Measurements from ENCODE around the gene LDLRAD4.

LDLRAD4 gene

GRCh38 chr18:13491138-13491537, 272.6 kb downstream of the LDLRAD4 start:
- Histone ChIP-seq H2BK15ac (ENCODE audit: low read length) (no peak overlapping the region), H3K4me3 (ENCODE audit: low read length in 2 of 2) (no peak overlapping the region), H3K4me1 (ENCODE audit: control insufficient read depth in 2 of 2, insufficient read depth in 1 of 2, low read depth in 1 of 2, low read length in 2 of 2) (no peaks in the 10 kb centered on the region), H4K91ac (ENCODE audit: low read depth, low read length, poor library complexity) (no peak overlapping the region), H3K4ac (ENCODE audit: low read length) (no peak overlapping the region), H2BK120ac (ENCODE audit: low read depth, low read length) (no peak overlapping the region), H3K36me3 (replicated peaks in 1 of 2; ENCODE audit: control insufficient read depth in 2 of 2, insufficient read depth in 2 of 2, low read length in 2 of 2) (no peaks in the 10 kb centered on the region), H3K23ac (ENCODE audit: low read depth, low read length, poor library complexity) (no peak overlapping the region), H3K9ac (ENCODE audit: low read depth, low read length, poor library complexity) (no peak overlapping the region), H3K27ac (replicated peaks; ENCODE audit: low read length) (no peak overlapping the region), H4K8ac (ENCODE audit: low read depth, low read length) (no peak overlapping the region), H2BK12ac (ENCODE audit: low read length) (no peak overlapping the region), H2AK5ac (ENCODE audit: low read depth, low read length) (no peak overlapping the region), H2BK5ac (ENCODE audit: low read length) (no peak overlapping the region), H3K18ac (ENCODE audit: low read length) (peak overlapping the region; percentile 58), H3K4me2 (ENCODE audit: insufficient read depth, low read length, poor library complexity, severe bottlenecking) (no peak overlapping the region), H3K79me1 (ENCODE audit: low read depth, low read length) (no peaks in the 10 kb centered on the region), H3K27me3 (ENCODE audit: control insufficient read depth in 3 of 3, insufficient read depth in 3 of 3, low read depth in 1 of 3, low read length in 3 of 3) (no peaks in the 10 kb centered on the region), H2AFZ (ENCODE audit: low read length) (no peak overlapping the region), H3K14ac (ENCODE audit: low read length) (no peak overlapping the region), H3K9me3 (replicated peaks in 1 of 2; ENCODE audit: control insufficient read depth in 2 of 2, insufficient read depth in 1 of 2, low read depth in 1 of 2, low read length in 2 of 2) (no peaks in the 10 kb centered on the region)
- no CpG with 5 or more reads among the region's 10 CpGs for WGBS, 2 donors (ENCODE audit: extremely low coverage in 2 of 2, insufficient read length in 2 of 2, insufficient replicate concordance in 1 of 2)
- no peak for DNase-seq (ENCODE audit: low spot score)

DNA sequence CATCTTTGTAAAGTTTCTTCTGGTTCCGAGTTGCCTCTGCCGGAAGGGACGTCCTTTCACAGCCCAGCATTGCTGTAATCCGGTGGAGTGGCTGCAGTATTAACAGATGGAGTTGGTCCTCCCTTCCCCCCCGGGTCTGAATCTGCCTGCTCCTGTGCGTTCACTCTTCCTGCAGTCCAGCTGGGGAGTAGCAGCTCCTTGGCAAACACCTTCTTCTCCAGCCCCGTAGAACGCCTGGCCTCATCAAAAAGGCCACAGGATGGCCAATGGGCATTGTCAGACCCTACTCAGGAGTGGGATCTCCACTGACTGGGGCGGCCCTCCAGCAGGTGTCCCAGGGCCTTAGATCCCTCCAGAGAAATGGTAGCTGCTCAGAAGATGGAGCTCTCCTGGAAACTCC, 273.8 kb downstream of the LDLRAD4 start:
- H2AK5ac ChIP-seq (ENCODE audit: low read depth, low read length): no peak overlapping the region
- H3K9me3 ChIP-seq (replicated peaks in 1 of 2; ENCODE audit: control insufficient read depth in 2 of 2, insufficient read depth in 1 of 2, low read depth in 1 of 2, low read length in 2 of 2): no peaks in the 10 kb centered on the region
- H2BK12ac ChIP-seq (ENCODE audit: low read length): no peak overlapping the region
- H3K9ac ChIP-seq (ENCODE audit: low read depth, low read length, poor library complexity): no peak overlapping the region
- H3K4me2 ChIP-seq (ENCODE audit: insufficient read depth, low read length, poor library complexity, severe bottlenecking): no peak overlapping the region
- H3K27me3 ChIP-seq (ENCODE audit: control insufficient read depth in 3 of 3, insufficient read depth in 3 of 3, low read depth in 1 of 3, low read length in 3 of 3): no peaks in the 10 kb centered on the region
- H3K79me1 ChIP-seq (ENCODE audit: low read depth, low read length): no peaks in the 10 kb centered on the region
- H3K36me3 ChIP-seq (replicated peaks in 1 of 2; ENCODE audit: control insufficient read depth in 2 of 2, insufficient read depth in 2 of 2, low read length in 2 of 2): no peaks in the 10 kb centered on the region
- no peak overlapping the region for H2AFZ ChIP-seq (ENCODE audit: low read length)
- H3K27ac ChIP-seq (replicated peaks; ENCODE audit: low read length): no peak overlapping the region
- H3K18ac ChIP-seq (ENCODE audit: low read length): no peak overlapping the region
- H3K4me1 ChIP-seq (ENCODE audit: control insufficient read depth in 2 of 2, insufficient read depth in 1 of 2, low read depth in 1 of 2, low read length in 2 of 2): no peaks in the 10 kb centered on the region
- no CpG with 5 or more reads among the region's 9 CpGs for WGBS, 2 donors (ENCODE audit: extremely low coverage in 2 of 2, insufficient read length in 2 of 2, insufficient replicate concordance in 1 of 2)
- no peak overlapping the region for H2BK15ac ChIP-seq (ENCODE audit: low read length)
- no peak overlapping the region for H3K14ac ChIP-seq (ENCODE audit: low read length)
- no peak overlapping the region for H3K23ac ChIP-seq (ENCODE audit: low read depth, low read length, poor library complexity)
- no peak overlapping the region for H3K4me3 ChIP-seq (ENCODE audit: low read length in 2 of 2)
- DNase-seq (ENCODE audit: low spot score): no peak
- no peak overlapping the region for H3K4ac ChIP-seq (ENCODE audit: low read length)
- H4K8ac ChIP-seq (ENCODE audit: low read depth, low read length): no peak overlapping the region
- H2BK5ac ChIP-seq (ENCODE audit: low read length): no peak overlapping the region
- no peak overlapping the region for H2BK120ac ChIP-seq (ENCODE audit: low read depth, low read length)
- H4K91ac ChIP-seq (ENCODE audit: low read depth, low read length, poor library complexity): no peak overlapping the region

GRCh38 chr18:13493079-13493478, 274.5 kb downstream of the LDLRAD4 start:
- no peak overlapping the region for H3K4ac ChIP-seq (ENCODE audit: low read length)
- no CpG with 5 or more reads among the region's 1 CpG for WGBS, 2 donors (ENCODE audit: extremely low coverage in 2 of 2, insufficient read length in 2 of 2, insufficient replicate concordance in 1 of 2)

DNA sequence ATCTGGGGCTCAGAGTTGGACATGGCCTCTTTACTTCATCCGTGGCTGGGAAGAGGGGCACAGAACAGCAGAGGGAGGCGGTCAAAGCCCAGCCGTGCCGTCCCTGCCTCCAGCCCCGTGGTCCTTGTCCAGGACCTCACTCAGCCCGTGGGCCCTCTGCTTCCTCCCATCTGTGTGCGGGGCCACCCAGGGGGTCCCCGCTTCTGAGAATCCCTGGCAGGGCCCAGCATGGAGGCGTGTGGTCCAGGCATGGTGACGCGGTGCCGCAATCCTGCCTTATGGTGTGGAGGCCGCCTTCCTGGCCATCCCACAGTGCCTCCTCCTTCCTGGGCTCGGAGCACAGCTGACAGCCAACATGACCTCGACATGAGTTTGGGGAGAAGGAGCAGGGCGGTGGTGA, 275.2 kb downstream of the LDLRAD4 start:
- Histone ChIP-seq H3K4me2 (ENCODE audit: insufficient read depth, low read length, poor library complexity, severe bottlenecking) (no peak overlapping the region), H3K4me3 (ENCODE audit: low read length in 2 of 2) (no peak overlapping the region), H3K27ac (replicated peaks; ENCODE audit: low read length) (no peak overlapping the region), H3K18ac (ENCODE audit: low read length) (peak overlapping the region; percentile 82), H4K91ac (ENCODE audit: low read depth, low read length, poor library complexity) (peak overlapping the region; percentile 44), H3K4ac (ENCODE audit: low read length) (peak overlapping the region; percentile 89), H2BK12ac (ENCODE audit: low read length) (no peak overlapping the region), H2BK120ac (ENCODE audit: low read depth, low read length) (peak overlapping the region; percentile 81), H3K79me1 (ENCODE audit: low read depth, low read length) (no peaks in the 10 kb centered on the region), H3K4me1 (ENCODE audit: control insufficient read depth in 2 of 2, insufficient read depth in 1 of 2, low read depth in 1 of 2, low read length in 2 of 2) (no peaks in the 10 kb centered on the region), H2AFZ (ENCODE audit: low read length) (no peak overlapping the region), H2AK5ac (ENCODE audit: low read depth, low read length) (no peak overlapping the region), H3K23ac (ENCODE audit: low read depth, low read length, poor library complexity) (no peak overlapping the region), H3K27me3 (ENCODE audit: control insufficient read depth in 3 of 3, insufficient read depth in 3 of 3, low read depth in 1 of 3, low read length in 3 of 3) (no peaks in the 10 kb centered on the region), H2BK15ac (ENCODE audit: low read length) (no peak overlapping the region), H3K9ac (ENCODE audit: low read depth, low read length, poor library complexity) (peak overlapping the region; percentile 67), H2BK5ac (ENCODE audit: low read length) (no peak overlapping the region), H3K14ac (ENCODE audit: low read length) (peak overlapping the region; percentile 99), H4K8ac (ENCODE audit: low read depth, low read length) (no peak overlapping the region), H3K36me3 (replicated peaks in 1 of 2; ENCODE audit: control insufficient read depth in 2 of 2, insufficient read depth in 2 of 2, low read length in 2 of 2) (no peaks in the 10 kb centered on the region), H3K9me3 (replicated peaks in 1 of 2; ENCODE audit: control insufficient read depth in 2 of 2, insufficient read depth in 1 of 2, low read depth in 1 of 2, low read length in 2 of 2) (peaks cover 0 to 6% of the 10 kb centered on the region in 2 donors)
- no CpG with 5 or more reads among the region's 16 CpGs for WGBS, 2 donors (ENCODE audit: extremely low coverage in 2 of 2, insufficient read length in 2 of 2, insufficient replicate concordance in 1 of 2)
- no peak for DNase-seq (ENCODE audit: low spot score)

More at GRCh38 chr18:13493079-13493478, 274.5 kb downstream of the LDLRAD4 start:
- Histone ChIP-seq H2BK120ac (ENCODE audit: low read depth, low read length) (no peak overlapping the region), H3K23ac (ENCODE audit: low read depth, low read length, poor library complexity) (no peak overlapping the region), H3K14ac (ENCODE audit: low read length) (no peak overlapping the region), H3K79me1 (ENCODE audit: low read depth, low read length) (no peaks in the 10 kb centered on the region), H2BK5ac (ENCODE audit: low read length) (no peak overlapping the region), H2AK5ac (ENCODE audit: low read depth, low read length) (no peak overlapping the region), H3K27me3 (ENCODE audit: control insufficient read depth in 3 of 3, insufficient read depth in 3 of 3, low read depth in 1 of 3, low read length in 3 of 3) (no peaks in the 10 kb centered on the region), H3K9me3 (replicated peaks in 1 of 2; ENCODE audit: control insufficient read depth in 2 of 2, insufficient read depth in 1 of 2, low read depth in 1 of 2, low read length in 2 of 2) (no peaks in the 10 kb centered on the region), H3K27ac (replicated peaks; ENCODE audit: low read length) (no peak overlapping the region), H2AFZ (ENCODE audit: low read length) (no peak overlapping the region), H2BK12ac (ENCODE audit: low read length) (no peak overlapping the region), H4K91ac (ENCODE audit: low read depth, low read length, poor library complexity) (no peak overlapping the region), H3K4me3 (ENCODE audit: low read length in 2 of 2) (no peak overlapping the region), H3K4me2 (ENCODE audit: insufficient read depth, low read length, poor library complexity, severe bottlenecking) (no peak overlapping the region), H2BK15ac (ENCODE audit: low read length) (no peak overlapping the region), H3K9ac (ENCODE audit: low read depth, low read length, poor library complexity) (no peak overlapping the region), H3K18ac (ENCODE audit: low read length) (no peak overlapping the region), H4K8ac (ENCODE audit: low read depth, low read length) (no peak overlapping the region), H3K36me3 (replicated peaks in 1 of 2; ENCODE audit: control insufficient read depth in 2 of 2, insufficient read depth in 2 of 2, low read length in 2 of 2) (no peaks in the 10 kb centered on the region), H3K4me1 (ENCODE audit: control insufficient read depth in 2 of 2, insufficient read depth in 1 of 2, low read depth in 1 of 2, low read length in 2 of 2) (no peaks in the 10 kb centered on the region)
- DNase-seq (ENCODE audit: low spot score): no peak
